ENCODE measurements around the gene DENND5A.

- TF ChIP-seq CTCF (IDR thresholded peaks at IDR 0.05; ENCODE audit: borderline replicate concordance, extremely low read depth, low read length, poor library complexity, severe bottlenecking): no peak
- TF ChIP-seq EZH2 (IDR thresholded peaks at IDR 0.05; ENCODE audit: borderline replicate concordance, low read depth, low read length, severe bottlenecking): no peak
Measured at GRCh38 chr11:9177438-9178091, 87.6 kb downstream of the DENND5A start.
